IMR-90 (cell line): ENCODE results near the gene TBC1D24. TPM values are rescaled to one million over a fixed set of nuclear protein-coding genes. Genes with fewer than 3 reads are reported as not detected.

ENCODE experiments used
- ATAC-seq: fragments of 200-7000 bp; cut with Tn5 transposase; 2 replicates; pipeline ENCODE4 v1.9.1; 2020; ENCODE audit warnings: low read depth, mild to moderate bottlenecking, moderate library complexity
- BruUV-seq: library from RNA; stranded (reverse); fragments of 400-500 nt; replicated peaks from 2 replicates; lab custom pipeline; 2021; lab: Mats Ljungman, UMichigan
- CTCF ChIA-PET: fragments of 300-600 bp; formaldehyde crosslinking; extraction: SDS; loops from one replicate; lab custom pipeline; 2021; ENCODE audit warnings: antibody characterized with exemption; lab: Yijun Ruan, JAX
- POLR2A ChIA-PET: fragments of 300-600 bp; sonication (Branson Sonifier 250); formaldehyde crosslinking; loops from one replicate; lab custom pipeline; 2022; ENCODE audit warnings: antibody characterized with exemption; ENCODE audit not compliant: unreplicated experiment; lab: Charles Lee
- DNase-seq: peaks from one replicate; pipeline ENCODE4 v3.0.0; 2013
- H2AFZ ChIP-seq: replicated peaks from 2 replicates; pipeline ENCODE3; 2013; ENCODE audit warnings: low read length, mild to moderate bottlenecking; ENCODE audit not compliant: poor library complexity
- H2AK5ac ChIP-seq: 2 replicates; pipeline ENCODE4 v1.6.1; 2013; ENCODE audit warnings: low read depth, low read length, inconsistent platforms
- H2AK9ac ChIP-seq: replicated peaks from 2 replicates; pipeline ENCODE3; 2013; ENCODE audit warnings: mild to moderate bottlenecking, low read depth, low read length, moderate library complexity; ENCODE audit not compliant: poor library complexity
- H2BK120ac ChIP-seq: 2 replicates; pipeline ENCODE4 v1.6.1; 2013; ENCODE audit warnings: low read depth, low read length, inconsistent platforms
- H2BK15ac ChIP-seq: 3 replicates; pipeline ENCODE4 v1.6.1; 2013; ENCODE audit warnings: low read depth, low read length, inconsistent platforms
- H2BK20ac ChIP-seq: 2 replicates; pipeline ENCODE4 v1.6.1; 2013; ENCODE audit warnings: low read depth, mild to moderate bottlenecking, inconsistent platforms, low read length, moderate library complexity
- H2BK5ac ChIP-seq: 2 replicates; pipeline ENCODE4 v1.6.1; 2013; ENCODE audit warnings: mild to moderate bottlenecking, low read depth, low read length, inconsistent platforms; ENCODE audit not compliant: poor library complexity, severe bottlenecking
- H3K14ac ChIP-seq: replicated peaks from 2 replicates; pipeline ENCODE4 v1.6.1; 2013; ENCODE audit warnings: low read depth, low read length, inconsistent platforms
- H3K18ac ChIP-seq: 2 replicates; pipeline ENCODE4 v1.6.1; 2013; ENCODE audit warnings: low read depth, low read length, control low read depth
- H3K23ac ChIP-seq: 2 replicates; pipeline ENCODE4 v1.6.1; 2013; ENCODE audit warnings: low read depth, low read length, inconsistent platforms
- H3K27ac ChIP-seq: 2 replicates; pipeline ENCODE4 v1.5.1; 2013; ENCODE audit warnings: mild to moderate bottlenecking, control low read depth, low read length; ENCODE audit not compliant: insufficient read depth
- H3K27me3 ChIP-seq: 2 replicates; pipeline ENCODE4 v1.6.1; 2013; ENCODE audit warnings: low read length; ENCODE audit not compliant: control insufficient read depth, insufficient read depth
- H3K36me3 ChIP-seq: 2 replicates; pipeline ENCODE4 v1.6.1; 2013; ENCODE audit warnings: low read length, mixed read lengths; ENCODE audit not compliant: control insufficient read depth, insufficient read depth
- H3K4ac ChIP-seq: 2 replicates; pipeline ENCODE4 v1.6.1; 2013; ENCODE audit warnings: low read depth, low read length, inconsistent platforms
- H3K4me1 ChIP-seq: 2 replicates; pipeline ENCODE4 v1.6.1; 2013; ENCODE audit warnings: low read length, mixed read lengths; ENCODE audit not compliant: control insufficient read depth, insufficient read depth
- H3K4me2 ChIP-seq: 2 replicates; pipeline ENCODE4 v1.6.1; 2013; ENCODE audit warnings: low read depth, mild to moderate bottlenecking, control low read depth, low read length, moderate library complexity
- H3K4me3 ChIP-seq: 2 replicates; pipeline ENCODE4 v1.5.1; 2013; ENCODE audit warnings: low read depth, mild to moderate bottlenecking, control low read depth, low read length, moderate library complexity; ENCODE audit not compliant: insufficient read depth
- H3K56ac ChIP-seq: 2 replicates; pipeline ENCODE4 v1.6.1; 2013; ENCODE audit warnings: low read length, inconsistent platforms; ENCODE audit not compliant: insufficient read depth; ENCODE audit errors: extremely low read depth
- H3K79me1 ChIP-seq, 2 experiments: 2 replicates each; pipeline ENCODE4 v1.6.1; 2013; ENCODE audit warnings: low read length in 2 of 2, inconsistent platforms in 1 of 2, low read depth in 1 of 2
- H3K9ac ChIP-seq: 2 replicates; pipeline ENCODE4 v1.6.1; 2013; ENCODE audit warnings: low read depth, low read length, control low read depth
- H3K9me1 ChIP-seq: 2 replicates; pipeline ENCODE4 v1.6.1; 2013; ENCODE audit warnings: low read length, inconsistent platforms; ENCODE audit not compliant: insufficient read depth
- H3K9me3 ChIP-seq: 2 replicates; pipeline ENCODE4 v1.6.1; 2013; ENCODE audit warnings: low read length; ENCODE audit not compliant: control insufficient read depth, insufficient read depth
- H4K20me1 ChIP-seq: 2 replicates; pipeline ENCODE4 v1.6.1; 2013; ENCODE audit warnings: low read length, inconsistent platforms; ENCODE audit not compliant: insufficient read depth
- H4K5ac ChIP-seq: 2 replicates; pipeline ENCODE4 v1.6.1; 2013; ENCODE audit warnings: mild to moderate bottlenecking, low read depth, low read length, control low read depth
- H4K8ac ChIP-seq, 2 experiments: 2 replicates each; pipeline ENCODE4 v1.6.1; 2013; ENCODE audit warnings: low read depth in 2 of 2, low read length in 2 of 2, control low read depth in 1 of 2, inconsistent platforms in 1 of 2
- H4K91ac ChIP-seq: 2 replicates; pipeline ENCODE4 v1.6.1; 2013; ENCODE audit warnings: low read depth, low read length, inconsistent platforms; ENCODE audit not compliant: insufficient read depth
- BHLHE40 ChIP-seq: fragments of 150-350 bp; IDR thresholded peaks from 2 replicates; pipeline ENCODE4 v1.6.1; 2016; ENCODE audit warnings: mild to moderate bottlenecking, low read depth, low read length
- CEBPB ChIP-seq: IDR thresholded peaks from 2 replicates; pipeline ENCODE4 v1.6.1; 2012; ENCODE audit warnings: low read depth, low read length, improper control_type of control experiment
- CHD1 ChIP-seq: IDR thresholded peaks from 2 replicates; pipeline ENCODE4 v1.6.1; 2012; ENCODE audit warnings: low read depth, low read length, improper control_type of control experiment
- ELK1 ChIP-seq: fragments of 150-350 bp; IDR thresholded peaks from 2 replicates; pipeline ENCODE4 v1.6.1; 2016; ENCODE audit warnings: low read depth, mild to moderate bottlenecking, low read length, moderate library complexity, borderline replicate concordance
- FOS ChIP-seq: fragments of 150-350 bp; IDR thresholded peaks from 2 replicates; pipeline ENCODE4 v1.6.1; 2016; ENCODE audit warnings: low read depth, low read length
- MAFK ChIP-seq: IDR thresholded peaks from 2 replicates; pipeline ENCODE4 v1.6.1; 2012; ENCODE audit warnings: low read depth, low read length, improper control_type of control experiment
- MAZ ChIP-seq: IDR thresholded peaks from 2 replicates; pipeline ENCODE4 v1.6.1; 2012; ENCODE audit warnings: low read depth, mild to moderate bottlenecking, low read length, improper control_type of control experiment, moderate library complexity, borderline replicate concordance
- MXI1 ChIP-seq: IDR thresholded peaks from 2 replicates; pipeline ENCODE4 v1.6.1; 2012; ENCODE audit warnings: low read depth, mild to moderate bottlenecking, low read length, moderate library complexity, borderline replicate concordance
- NFE2L2 ChIP-seq: fragments of 150-350 bp; IDR thresholded peaks from 2 replicates; pipeline ENCODE4 v1.6.1; 2016; ENCODE audit warnings: low read depth, mild to moderate bottlenecking, low read length
- POLR2A ChIP-seq: IDR thresholded peaks from 2 replicates; pipeline ENCODE4 v1.6.1; 2012; ENCODE audit warnings: mild to moderate bottlenecking, low read depth, low read length
- RAD21 ChIP-seq: IDR thresholded peaks from 2 replicates; pipeline ENCODE4 v1.6.1; 2012; ENCODE audit warnings: low read length, improper control_type of control experiment
- RCOR1 ChIP-seq: IDR thresholded peaks from 2 replicates; pipeline ENCODE4 v1.6.1; 2012; ENCODE audit warnings: mild to moderate bottlenecking, low read length, improper control_type of control experiment; ENCODE audit not compliant: insufficient replicate concordance
- RFX5 ChIP-seq: IDR thresholded peaks from 2 replicates; pipeline ENCODE4 v1.8.0; 2012; ENCODE audit warnings: low read depth, mild to moderate bottlenecking, low read length, moderate library complexity
- SMC3 ChIP-seq: fragments of 150-350 bp; IDR thresholded peaks from 2 replicates; pipeline ENCODE4 v1.6.1; 2016; ENCODE audit warnings: low read depth, mild to moderate bottlenecking, antibody characterized with exemption, low read length, moderate library complexity
- WGBS, 2 experiments: methylation state at CpG; one replicate each; pipeline versions ENCODE4 v1.1.5 to v1.1.7; 2013; ENCODE audit warnings: missing lambda C conversion rate in 2 of 2; ENCODE audit not compliant: insufficient read length in 1 of 2; ENCODE audit errors: extremely low coverage in 2 of 2; 5-methylcytosine and 5-hydroxymethylcytosine counted together
- dilution Hi-C: fragments of 300-500 bp; cut with HindIII; formaldehyde crosslinking; loops from one replicate; pipeline ENCODE4 v1.14.3; 2018; ENCODE audit warnings: low sequenced_read_pairs; ENCODE audit not compliant: unreplicated experiment
- in situ Hi-C: fragments of 300-500 bp; cut with MboI; formaldehyde crosslinking; loops from 3 replicates; pipeline ENCODE4 v1.14.3; 2019; ENCODE audit warnings: low sequenced_read_pairs, inconsistent platforms, mixed read lengths
- intact Hi-C: fragments of 100-400 bp; cut with micrococcal nuclease; formaldehyde crosslinking; loops from 2 replicates; pipeline ENCODE4 v1.10.0; 2022
- polyA plus RNA-seq, 3 experiments: library from polyadenylated mRNA; depleted of rRNA; stranded (reverse); fragments of >200 nt; gene quantifications; 2 replicates each; pipeline ENCODE4 v1.2.3, GENCODE V29; 2012; ENCODE audit warnings: low replicate concordance in 1 of 3
- total RNA-seq: library from RNA; depleted of rRNA; stranded (reverse); fragments of >200 nt; gene quantifications from 2 replicates; pipeline ENCODE4 v1.2.3, GENCODE V29; 2012
- TF ChIP-seq, protein P1 (sequence below): fragments of 150-350 bp; IDR thresholded peaks from 2 replicates; pipeline ENCODE4 v1.6.1; 2017; ENCODE audit warnings: mild to moderate bottlenecking, antibody characterized with exemption, low read length, low read depth
- TF ChIP-seq, protein P2 (sequence below): conservative IDR thresholded peaks from 2 replicates; pipeline ENCODE4 v1.5.1; 2012; ENCODE audit warnings: mild to moderate bottlenecking, low read depth, low read length, improper control_type of control experiment

The TBC1D24 gene
- total and polyA plus RNA-seq, 2 of the 4 experiments (the other 2 are of a cell fraction): 7.5 to 13.4 TPM

- 75% methylated on average over 7 of the region's 8 CpGs; no CpG with 5 or more reads in 1 of the 2 experiments for WGBS, 2 experiments
- in situ Hi-C loops: no loop called here
- H3K4me3 ChIP-seq: no peak overlapping the region
Observed at GRCh38 chr16:2487517-2487842, 12.6 kb downstream of the TBC1D24 start.

More at GRCh38 chr16:2487517-2487842, 12.6 kb downstream of the TBC1D24 start:
- H2AFZ ChIP-seq: no peak overlapping the region
- intact Hi-C loops: no loop called here
- no peak overlapping the region; the same call in 1 of the 2 replicates for H3K23ac ChIP-seq
- no peak overlapping the region for H3K14ac ChIP-seq
- BruUV-seq: no TSS peak
- no peak overlapping the region for H3K18ac ChIP-seq
- peaks cover 7% of the 10 kb centered on the region; the same call in 1 of the 2 replicates for H3K9me1 ChIP-seq
- peak overlapping the region in 1 of 2 experiments; percentile 69; a peak in 1 of 4 replicates for H4K8ac ChIP-seq
- TF ChIP-seq FOS (no peak), POLR2A (no peak), CEBPB (no peak), ELK1 (no peak), RAD21 (no peak), CHD1 (no peak), MAFK (no peak), SMC3 (no peak), BHLHE40 (no peak), RFX5 (no peak), NFE2L2 (no peak), MAZ (no peak), MXI1 (no peak), RCOR1 (no peak)
- TF ChIP-seq, protein P1, sequence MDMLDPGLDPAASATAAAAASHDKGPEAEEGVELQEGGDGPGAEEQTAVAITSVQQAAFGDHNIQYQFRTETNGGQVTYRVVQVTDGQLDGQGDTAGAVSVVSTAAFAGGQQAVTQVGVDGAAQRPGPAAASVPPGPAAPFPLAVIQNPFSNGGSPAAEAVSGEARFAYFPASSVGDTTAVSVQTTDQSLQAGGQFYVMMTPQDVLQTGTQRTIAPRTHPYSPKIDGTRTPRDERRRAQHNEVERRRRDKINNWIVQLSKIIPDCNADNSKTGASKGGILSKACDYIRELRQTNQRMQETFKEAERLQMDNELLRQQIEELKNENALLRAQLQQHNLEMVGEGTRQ: no peak
- TF ChIP-seq, protein P2, sequence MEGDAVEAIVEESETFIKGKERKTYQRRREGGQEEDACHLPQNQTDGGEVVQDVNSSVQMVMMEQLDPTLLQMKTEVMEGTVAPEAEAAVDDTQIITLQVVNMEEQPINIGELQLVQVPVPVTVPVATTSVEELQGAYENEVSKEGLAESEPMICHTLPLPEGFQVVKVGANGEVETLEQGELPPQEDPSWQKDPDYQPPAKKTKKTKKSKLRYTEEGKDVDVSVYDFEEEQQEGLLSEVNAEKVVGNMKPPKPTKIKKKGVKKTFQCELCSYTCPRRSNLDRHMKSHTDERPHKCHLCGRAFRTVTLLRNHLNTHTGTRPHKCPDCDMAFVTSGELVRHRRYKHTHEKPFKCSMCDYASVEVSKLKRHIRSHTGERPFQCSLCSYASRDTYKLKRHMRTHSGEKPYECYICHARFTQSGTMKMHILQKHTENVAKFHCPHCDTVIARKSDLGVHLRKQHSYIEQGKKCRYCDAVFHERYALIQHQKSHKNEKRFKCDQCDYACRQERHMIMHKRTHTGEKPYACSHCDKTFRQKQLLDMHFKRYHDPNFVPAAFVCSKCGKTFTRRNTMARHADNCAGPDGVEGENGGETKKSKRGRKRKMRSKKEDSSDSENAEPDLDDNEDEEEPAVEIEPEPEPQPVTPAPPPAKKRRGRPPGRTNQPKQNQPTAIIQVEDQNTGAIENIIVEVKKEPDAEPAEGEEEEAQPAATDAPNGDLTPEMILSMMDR: no peak
- H3K9me3 ChIP-seq: no peaks in the 10 kb centered on the region
- no peak overlapping the region for H3K27ac ChIP-seq
- no peaks in the 10 kb centered on the region for H3K27me3 ChIP-seq
- H3K56ac ChIP-seq: no peak overlapping the region
- peaks cover 21% of the 10 kb centered on the region for H4K20me1 ChIP-seq
- no peak overlapping the region for H2BK20ac ChIP-seq
- dilution Hi-C loops: no loop called here
- peaks cover 24% of the 10 kb centered on the region for H3K4me1 ChIP-seq
- ChIA-PET POLR2A (no interaction called here), CTCF (no interaction called here)
- H3K79me1 ChIP-seq: peaks cover 31 to 72% of the 10 kb centered on the region in 2 experiments
- no peak overlapping the region for H2BK5ac ChIP-seq
- H2BK15ac ChIP-seq: no peak overlapping the region
- DNase-seq (peak; percentile 11), ATAC-seq (peak; percentile 21)
- H2AK5ac ChIP-seq: no peak overlapping the region
- no peak overlapping the region for H2BK120ac ChIP-seq
- H2AK9ac ChIP-seq: peak overlapping the region; percentile 35
- H3K4ac ChIP-seq: no peak overlapping the region
- H3K36me3 ChIP-seq: peaks cover 2% of the 10 kb centered on the region; the same call in 1 of the 2 replicates
- no peak overlapping the region for H4K91ac ChIP-seq
- no peak overlapping the region; the same call in 1 of the 2 replicates for H4K5ac ChIP-seq
- H3K4me2 ChIP-seq: peak overlapping the region; percentile 14; the same call in 1 of the 2 replicates
- peak overlapping the region; percentile 39; the same call in 1 of the 2 replicates for H3K9ac ChIP-seq
